ENCODE results near the gene RPL10A.

DNA sequence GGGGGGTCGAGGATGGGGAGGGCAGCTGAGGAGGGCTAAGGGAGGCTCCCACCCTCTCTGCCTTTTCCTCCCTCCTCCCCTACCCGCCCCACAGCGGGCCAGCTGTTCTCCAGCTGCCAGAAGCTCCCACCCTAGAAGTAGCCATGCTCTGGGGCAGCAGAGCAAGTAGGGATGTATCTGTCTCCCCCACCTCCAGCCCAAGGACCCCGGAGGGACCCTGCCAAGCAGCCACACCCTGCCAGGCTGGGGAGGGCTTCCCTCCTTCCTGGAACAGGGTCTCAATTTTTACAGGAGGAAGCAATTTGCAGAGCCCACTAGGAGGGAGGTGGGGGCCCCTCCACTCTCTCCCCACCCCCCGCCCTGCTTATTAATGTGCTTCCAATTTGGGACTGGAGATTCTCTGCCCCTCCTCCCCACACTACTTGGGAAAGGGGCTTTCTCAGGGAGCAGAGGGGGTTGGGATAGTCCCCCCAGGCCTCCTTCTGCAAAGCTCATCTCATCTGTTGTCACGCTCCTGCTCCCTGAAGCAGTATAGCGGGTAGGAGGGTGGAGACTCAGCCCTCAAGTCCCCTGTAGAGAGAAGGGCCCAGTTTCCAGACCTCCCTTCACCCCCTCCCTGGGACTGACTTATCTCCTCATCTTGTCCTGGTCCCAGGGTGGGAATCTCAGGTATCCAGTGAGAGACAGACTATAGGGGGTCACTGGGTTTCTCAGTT is 24.2 kb downstream of the RPL10A start:
- TF ChIP-seq, protein P1, sequence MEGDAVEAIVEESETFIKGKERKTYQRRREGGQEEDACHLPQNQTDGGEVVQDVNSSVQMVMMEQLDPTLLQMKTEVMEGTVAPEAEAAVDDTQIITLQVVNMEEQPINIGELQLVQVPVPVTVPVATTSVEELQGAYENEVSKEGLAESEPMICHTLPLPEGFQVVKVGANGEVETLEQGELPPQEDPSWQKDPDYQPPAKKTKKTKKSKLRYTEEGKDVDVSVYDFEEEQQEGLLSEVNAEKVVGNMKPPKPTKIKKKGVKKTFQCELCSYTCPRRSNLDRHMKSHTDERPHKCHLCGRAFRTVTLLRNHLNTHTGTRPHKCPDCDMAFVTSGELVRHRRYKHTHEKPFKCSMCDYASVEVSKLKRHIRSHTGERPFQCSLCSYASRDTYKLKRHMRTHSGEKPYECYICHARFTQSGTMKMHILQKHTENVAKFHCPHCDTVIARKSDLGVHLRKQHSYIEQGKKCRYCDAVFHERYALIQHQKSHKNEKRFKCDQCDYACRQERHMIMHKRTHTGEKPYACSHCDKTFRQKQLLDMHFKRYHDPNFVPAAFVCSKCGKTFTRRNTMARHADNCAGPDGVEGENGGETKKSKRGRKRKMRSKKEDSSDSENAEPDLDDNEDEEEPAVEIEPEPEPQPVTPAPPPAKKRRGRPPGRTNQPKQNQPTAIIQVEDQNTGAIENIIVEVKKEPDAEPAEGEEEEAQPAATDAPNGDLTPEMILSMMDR (IDR thresholded peaks at IDR 0.05), result no peak
- TF ChIP-seq POLR2A (IDR thresholded peaks at IDR 0.05) (no peak), EP300 (IDR thresholded peaks at IDR 0.05) (no peak)

Measured in tibial nerve (tissue), 4 donors.